Measurements from ENCODE around the gene EFCAB12.

DNA sequence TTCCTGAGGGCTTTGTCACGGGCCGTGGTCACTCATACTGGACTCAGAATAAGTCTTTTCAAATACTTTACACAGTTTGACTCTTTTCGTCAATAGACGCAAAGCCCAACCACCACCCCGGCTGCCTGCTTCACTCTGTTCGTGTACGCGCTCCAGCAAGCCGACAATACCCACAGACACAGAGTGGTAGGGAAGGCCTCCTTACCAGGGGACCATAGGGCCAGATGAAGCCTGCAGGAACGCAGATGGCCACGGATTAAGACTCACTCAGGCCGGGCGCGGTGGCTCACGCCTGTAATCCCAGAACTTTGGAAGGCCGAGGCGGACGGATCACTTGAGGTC is 29.7 kb downstream of the EFCAB12 start:
- TF ChIP-seq CTCF (conservative IDR thresholded peaks at IDR 0.05; ENCODE audit: low read depth, low read length) (no peak), POLR2A (IDR thresholded peaks at IDR 0.05; ENCODE audit: low read depth, low read length) (no peak), MAFK (IDR thresholded peaks at IDR 0.05; ENCODE audit: low read depth, low read length) (no peak), RAD21 (IDR thresholded peaks at IDR 0.05; ENCODE audit: low read length) (no peak), CEBPB (IDR thresholded peaks at IDR 0.05; ENCODE audit: low read depth, low read length) (no peak), CHD1 (IDR thresholded peaks at IDR 0.05; ENCODE audit: low read depth, low read length) (no peak), MXI1 (IDR thresholded peaks at IDR 0.05; ENCODE audit: borderline replicate concordance, low read depth, low read length) (peak; percentile 48; the same call in 1 of the 2 replicates), RFX5 (IDR thresholded peaks at IDR 0.05; ENCODE audit: low read depth, low read length) (no peak), BHLHE40 (IDR thresholded peaks at IDR 0.05; ENCODE audit: low read depth, low read length) (no peak), RCOR1 (IDR thresholded peaks at IDR 0.05; ENCODE audit: insufficient replicate concordance, low read length) (no peak)
- TF ChIP-seq, protein P1, sequence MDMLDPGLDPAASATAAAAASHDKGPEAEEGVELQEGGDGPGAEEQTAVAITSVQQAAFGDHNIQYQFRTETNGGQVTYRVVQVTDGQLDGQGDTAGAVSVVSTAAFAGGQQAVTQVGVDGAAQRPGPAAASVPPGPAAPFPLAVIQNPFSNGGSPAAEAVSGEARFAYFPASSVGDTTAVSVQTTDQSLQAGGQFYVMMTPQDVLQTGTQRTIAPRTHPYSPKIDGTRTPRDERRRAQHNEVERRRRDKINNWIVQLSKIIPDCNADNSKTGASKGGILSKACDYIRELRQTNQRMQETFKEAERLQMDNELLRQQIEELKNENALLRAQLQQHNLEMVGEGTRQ (IDR thresholded peaks at IDR 0.05; ENCODE audit: low read depth, low read length), result no peak
